GM23338 (cell line): ENCODE results near the gene CDKAL1. TPM values are rescaled to one million over a fixed set of nuclear protein-coding genes. Genes with fewer than 3 reads are reported as not detected.

Experiments
- ATAC-seq: fragments of 200-7000 bp; cut with Tn5 transposase; 3 replicates; pipeline ENCODE4 v1.9.1; 2020
- DNase-seq: peaks from one replicate; pipeline ENCODE4 v3.0.0-alpha.2; 2015; ENCODE audit warnings: low spot score
- H2AFZ ChIP-seq: fragments of 200-600 bp; sonication (generic); 2 replicates; pipeline ENCODE4 v1.8.0; 2016; ENCODE audit warnings: antibody characterized with exemption, mild to moderate bottlenecking, moderate library complexity
- H3F3A ChIP-seq: fragments of 200-600 bp; sonication (generic); replicated peaks from 2 replicates; pipeline ENCODE4 v1.8.0; 2017; ENCODE audit warnings: antibody characterized with exemption, mixed run types, low read depth
- H3K27ac ChIP-seq: fragments of 200-600 bp; sonication (generic); 2 replicates; pipeline ENCODE4 v1.6.1; 2016; ENCODE audit warnings: low read depth
- H3K27me3 ChIP-seq: fragments of 200-600 bp; sonication (generic); 2 replicates; pipeline ENCODE4 v1.8.0; 2016; ENCODE audit warnings: mild to moderate bottlenecking, mixed run types, moderate library complexity; ENCODE audit not compliant: insufficient read depth
- H3K36me3 ChIP-seq: fragments of 200-600 bp; sonication (generic); 2 replicates; pipeline ENCODE4 v1.8.0; 2016; ENCODE audit warnings: mild to moderate bottlenecking; ENCODE audit not compliant: insufficient read depth
- H3K4me1 ChIP-seq: fragments of 200-600 bp; sonication (generic); 2 replicates; pipeline ENCODE4 v1.8.0; 2016; ENCODE audit warnings: mild to moderate bottlenecking, moderate library complexity; ENCODE audit not compliant: insufficient read depth
- H3K4me2 ChIP-seq: fragments of 200-600 bp; sonication (generic); 2 replicates; pipeline ENCODE4 v1.7.1; 2017; ENCODE audit warnings: mixed run types
- H3K4me3 ChIP-seq: fragments of 200-600 bp; sonication (generic); 2 replicates; pipeline ENCODE4 v1.6.1; 2016; ENCODE audit warnings: mixed run types
- H3K79me2 ChIP-seq: fragments of 200-600 bp; sonication (generic); replicated peaks from 2 replicates; pipeline ENCODE4 v1.8.0; 2017; ENCODE audit warnings: mild to moderate bottlenecking; ENCODE audit not compliant: insufficient read depth
- H3K9me2 ChIP-seq: fragments of 200-600 bp; sonication (generic); 2 replicates; pipeline ENCODE4 v1.8.0; 2017; ENCODE audit not compliant: insufficient read depth
- H4K20me1 ChIP-seq: fragments of 200-600 bp; sonication (generic); replicated peaks from 2 replicates; pipeline ENCODE4 v1.8.0; 2017; ENCODE audit warnings: mild to moderate bottlenecking; ENCODE audit not compliant: insufficient read depth
- H3K27ac Mint-ChIP-seq: 2 replicates; pipeline ENCODE4 v1.8.0; 2020; ENCODE audit warnings: inconsistent platforms, mild to moderate bottlenecking, moderate library complexity, mixed read lengths
- H3K27me3 Mint-ChIP-seq: 3 replicates; pipeline ENCODE4 v1.8.0; 2022; ENCODE audit warnings: low read depth, mild to moderate bottlenecking, moderate library complexity, mixed read lengths, inconsistent platforms; ENCODE audit not compliant: insufficient read depth, poor library complexity
- H3K36me3 Mint-ChIP-seq: 3 replicates; pipeline ENCODE4 v1.8.0; 2021; ENCODE audit warnings: low read depth, mild to moderate bottlenecking, inconsistent platforms, moderate library complexity, mixed read lengths
- H3K4me1 Mint-ChIP-seq: 3 replicates; pipeline ENCODE4 v1.8.0; 2020; ENCODE audit warnings: mild to moderate bottlenecking, inconsistent platforms, mixed read lengths
- H3K4me3 Mint-ChIP-seq: 3 replicates; pipeline ENCODE4 v1.8.0; 2021; ENCODE audit warnings: moderate library complexity, mild to moderate bottlenecking, inconsistent platforms, mixed read lengths
- H3K9me3 Mint-ChIP-seq: 3 replicates; pipeline ENCODE4 v1.8.0; 2020; ENCODE audit warnings: moderate library complexity, mild to moderate bottlenecking, inconsistent platforms, mixed read lengths
- CREB1 ChIP-seq: fragments of 250-450 bp; sonication (Bioruptor Pico); IDR thresholded peaks from 2 replicates; pipeline ENCODE4 v1.5.0; 2020; ENCODE audit warnings: low read depth, mild to moderate bottlenecking, moderate library complexity
- ETS1 ChIP-seq: IDR thresholded peaks from 2 replicates; pipeline ENCODE4 v1.6.1; 2016; ENCODE audit warnings: antibody characterized with exemption
- EZH2 ChIP-seq: fragments of 200-600 bp; sonication (generic); IDR thresholded peaks from one replicate; pipeline ENCODE4 v1.8.0; 2017; ENCODE audit warnings: antibody characterized with exemption, mild to moderate bottlenecking, low read depth; ENCODE audit not compliant: unreplicated experiment
- EZH2phosphoT487 ChIP-seq: fragments of 200-600 bp; sonication (generic); IDR thresholded peaks from one replicate; pipeline ENCODE4 v1.8.1; 2018; ENCODE audit warnings: antibody characterized with exemption; ENCODE audit not compliant: unreplicated experiment
- JUNB ChIP-seq: IDR thresholded peaks from one replicate; pipeline ENCODE4 v1.6.1; 2016; ENCODE audit warnings: antibody characterized with exemption; ENCODE audit not compliant: unreplicated experiment
- NANOG ChIP-seq: IDR thresholded peaks from 2 replicates; pipeline ENCODE4 v1.6.1; 2016; ENCODE audit warnings: antibody characterized with exemption, borderline replicate concordance
- POLR2AphosphoS5 ChIP-seq: IDR thresholded peaks from 2 replicates; pipeline ENCODE4 v1.6.1; 2016; ENCODE audit warnings: antibody characterized with exemption, low read depth
- REST ChIP-seq: IDR thresholded peaks from one replicate; pipeline ENCODE4 v1.6.1; 2018; ENCODE audit warnings: antibody characterized with exemption; ENCODE audit not compliant: unreplicated experiment
- STAT1 ChIP-seq: IDR thresholded peaks from one replicate; pipeline ENCODE4 v1.6.1; 2016; ENCODE audit warnings: antibody characterized with exemption; ENCODE audit not compliant: unreplicated experiment
- ZNF114 ChIP-seq: fragments of 250-450 bp; sonication (Bioruptor Pico); IDR thresholded peaks from 2 replicates; pipeline ENCODE4 v1.5.0; 2020; ENCODE audit warnings: mild to moderate bottlenecking, moderate library complexity
- ZNF331 ChIP-seq: fragments of 250-450 bp; sonication (Bioruptor Pico); IDR thresholded peaks from 2 replicates; pipeline ENCODE4 v1.5.0; 2020; ENCODE audit warnings: low read depth, mild to moderate bottlenecking, moderate library complexity
- polyA plus RNA-seq: library from polyadenylated mRNA; unstranded; fragments of >200 nt; fragmentation: Nextera tagmentation; extraction: Ambion mirVana; gene quantifications from 2 replicates; pipeline ENCODE4 v1.2.1, GENCODE V29; 2016
- total RNA-seq: library from RNA; depleted of rRNA; stranded (reverse); fragments of >200 nt; shearing (Covaris generic); gene quantifications from 2 replicates; pipeline ENCODE4 v1.2.3, GENCODE V29; 2014
- TF ChIP-seq, protein P1 (sequence below), 2 experiments: fragments of 200-600 bp in 1 of 2; sonication (generic) in 1 of 2; conservative IDR thresholded peaks; 2 replicates each; pipeline versions ENCODE4 v1.5.1 to v1.6.1; 2016 to 2017; ENCODE audit warnings: antibody characterized with exemption in 2 of 2, low read depth in 2 of 2, mild to moderate bottlenecking in 2 of 2, moderate library complexity in 1 of 2
- TF ChIP-seq, protein P2 (sequence below): fragments of 250-450 bp; sonication (Bioruptor Pico); IDR thresholded peaks from 2 replicates; pipeline ENCODE4 v1.5.0; 2020; ENCODE audit warnings: mild to moderate bottlenecking, moderate library complexity

CDKAL1 gene
- total and polyA plus RNA-seq, 2 experiments from 2014 or later, result 17.8 to 35.0 TPM

DNA sequence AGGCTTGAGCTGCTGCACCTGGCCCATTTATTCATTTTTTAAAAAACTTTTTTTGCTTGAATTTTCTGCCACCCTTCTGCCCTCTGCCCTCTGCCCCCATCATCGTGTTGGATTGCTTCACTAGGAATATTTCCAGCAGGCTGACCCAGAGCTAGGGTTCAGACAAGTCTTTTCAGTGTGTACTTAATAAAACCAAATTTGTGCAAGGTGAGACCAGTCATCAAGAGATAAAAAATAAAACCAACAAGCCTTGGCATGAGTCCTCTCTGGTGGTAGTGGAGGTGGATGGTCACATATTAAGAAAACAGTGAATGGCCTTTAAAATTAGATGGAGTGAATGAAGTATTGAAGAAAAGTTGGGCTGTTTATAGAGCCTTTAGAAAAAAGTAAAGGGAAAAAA is 239.6 kb downstream of the CDKAL1 start:
- ATAC-seq (no peak), DNase-seq (no peak)
- Histone ChIP-seq H3K4me2 (no peak overlapping the region), H3K27me3 (no peaks in the 10 kb centered on the region), H3K4me1 (peaks cover 12% of the 10 kb centered on the region; the same call in 1 of the 2 replicates), H3K36me3 (no peaks in the 10 kb centered on the region), H3K79me2 (no peaks in the 10 kb centered on the region), H2AFZ (no peak overlapping the region), H3K4me3 (no peak overlapping the region), H3K27ac (no peak overlapping the region), H3K9me2 (no peaks in the 10 kb centered on the region), H3F3A (no peaks in the 10 kb centered on the region), H4K20me1 (no peaks in the 10 kb centered on the region)
- TF ChIP-seq REST (no peak), CREB1 (CRISPR knock-in tag) (no peak), EZH2phosphoT487 (no peak), ZNF331 (no peak), EZH2 (no peak), ZNF114 (CRISPR knock-in tag) (no peak), NANOG (no peak), STAT1 (no peak), JUNB (no peak), POLR2AphosphoS5 (no peak), ETS1 (no peak)
- TF ChIP-seq, protein P1, sequence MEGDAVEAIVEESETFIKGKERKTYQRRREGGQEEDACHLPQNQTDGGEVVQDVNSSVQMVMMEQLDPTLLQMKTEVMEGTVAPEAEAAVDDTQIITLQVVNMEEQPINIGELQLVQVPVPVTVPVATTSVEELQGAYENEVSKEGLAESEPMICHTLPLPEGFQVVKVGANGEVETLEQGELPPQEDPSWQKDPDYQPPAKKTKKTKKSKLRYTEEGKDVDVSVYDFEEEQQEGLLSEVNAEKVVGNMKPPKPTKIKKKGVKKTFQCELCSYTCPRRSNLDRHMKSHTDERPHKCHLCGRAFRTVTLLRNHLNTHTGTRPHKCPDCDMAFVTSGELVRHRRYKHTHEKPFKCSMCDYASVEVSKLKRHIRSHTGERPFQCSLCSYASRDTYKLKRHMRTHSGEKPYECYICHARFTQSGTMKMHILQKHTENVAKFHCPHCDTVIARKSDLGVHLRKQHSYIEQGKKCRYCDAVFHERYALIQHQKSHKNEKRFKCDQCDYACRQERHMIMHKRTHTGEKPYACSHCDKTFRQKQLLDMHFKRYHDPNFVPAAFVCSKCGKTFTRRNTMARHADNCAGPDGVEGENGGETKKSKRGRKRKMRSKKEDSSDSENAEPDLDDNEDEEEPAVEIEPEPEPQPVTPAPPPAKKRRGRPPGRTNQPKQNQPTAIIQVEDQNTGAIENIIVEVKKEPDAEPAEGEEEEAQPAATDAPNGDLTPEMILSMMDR (conservative IDR thresholded peaks at IDR 0.05; ENCODE audit: low read depth in 2 of 2), result no peak
- TF ChIP-seq, protein P2, sequence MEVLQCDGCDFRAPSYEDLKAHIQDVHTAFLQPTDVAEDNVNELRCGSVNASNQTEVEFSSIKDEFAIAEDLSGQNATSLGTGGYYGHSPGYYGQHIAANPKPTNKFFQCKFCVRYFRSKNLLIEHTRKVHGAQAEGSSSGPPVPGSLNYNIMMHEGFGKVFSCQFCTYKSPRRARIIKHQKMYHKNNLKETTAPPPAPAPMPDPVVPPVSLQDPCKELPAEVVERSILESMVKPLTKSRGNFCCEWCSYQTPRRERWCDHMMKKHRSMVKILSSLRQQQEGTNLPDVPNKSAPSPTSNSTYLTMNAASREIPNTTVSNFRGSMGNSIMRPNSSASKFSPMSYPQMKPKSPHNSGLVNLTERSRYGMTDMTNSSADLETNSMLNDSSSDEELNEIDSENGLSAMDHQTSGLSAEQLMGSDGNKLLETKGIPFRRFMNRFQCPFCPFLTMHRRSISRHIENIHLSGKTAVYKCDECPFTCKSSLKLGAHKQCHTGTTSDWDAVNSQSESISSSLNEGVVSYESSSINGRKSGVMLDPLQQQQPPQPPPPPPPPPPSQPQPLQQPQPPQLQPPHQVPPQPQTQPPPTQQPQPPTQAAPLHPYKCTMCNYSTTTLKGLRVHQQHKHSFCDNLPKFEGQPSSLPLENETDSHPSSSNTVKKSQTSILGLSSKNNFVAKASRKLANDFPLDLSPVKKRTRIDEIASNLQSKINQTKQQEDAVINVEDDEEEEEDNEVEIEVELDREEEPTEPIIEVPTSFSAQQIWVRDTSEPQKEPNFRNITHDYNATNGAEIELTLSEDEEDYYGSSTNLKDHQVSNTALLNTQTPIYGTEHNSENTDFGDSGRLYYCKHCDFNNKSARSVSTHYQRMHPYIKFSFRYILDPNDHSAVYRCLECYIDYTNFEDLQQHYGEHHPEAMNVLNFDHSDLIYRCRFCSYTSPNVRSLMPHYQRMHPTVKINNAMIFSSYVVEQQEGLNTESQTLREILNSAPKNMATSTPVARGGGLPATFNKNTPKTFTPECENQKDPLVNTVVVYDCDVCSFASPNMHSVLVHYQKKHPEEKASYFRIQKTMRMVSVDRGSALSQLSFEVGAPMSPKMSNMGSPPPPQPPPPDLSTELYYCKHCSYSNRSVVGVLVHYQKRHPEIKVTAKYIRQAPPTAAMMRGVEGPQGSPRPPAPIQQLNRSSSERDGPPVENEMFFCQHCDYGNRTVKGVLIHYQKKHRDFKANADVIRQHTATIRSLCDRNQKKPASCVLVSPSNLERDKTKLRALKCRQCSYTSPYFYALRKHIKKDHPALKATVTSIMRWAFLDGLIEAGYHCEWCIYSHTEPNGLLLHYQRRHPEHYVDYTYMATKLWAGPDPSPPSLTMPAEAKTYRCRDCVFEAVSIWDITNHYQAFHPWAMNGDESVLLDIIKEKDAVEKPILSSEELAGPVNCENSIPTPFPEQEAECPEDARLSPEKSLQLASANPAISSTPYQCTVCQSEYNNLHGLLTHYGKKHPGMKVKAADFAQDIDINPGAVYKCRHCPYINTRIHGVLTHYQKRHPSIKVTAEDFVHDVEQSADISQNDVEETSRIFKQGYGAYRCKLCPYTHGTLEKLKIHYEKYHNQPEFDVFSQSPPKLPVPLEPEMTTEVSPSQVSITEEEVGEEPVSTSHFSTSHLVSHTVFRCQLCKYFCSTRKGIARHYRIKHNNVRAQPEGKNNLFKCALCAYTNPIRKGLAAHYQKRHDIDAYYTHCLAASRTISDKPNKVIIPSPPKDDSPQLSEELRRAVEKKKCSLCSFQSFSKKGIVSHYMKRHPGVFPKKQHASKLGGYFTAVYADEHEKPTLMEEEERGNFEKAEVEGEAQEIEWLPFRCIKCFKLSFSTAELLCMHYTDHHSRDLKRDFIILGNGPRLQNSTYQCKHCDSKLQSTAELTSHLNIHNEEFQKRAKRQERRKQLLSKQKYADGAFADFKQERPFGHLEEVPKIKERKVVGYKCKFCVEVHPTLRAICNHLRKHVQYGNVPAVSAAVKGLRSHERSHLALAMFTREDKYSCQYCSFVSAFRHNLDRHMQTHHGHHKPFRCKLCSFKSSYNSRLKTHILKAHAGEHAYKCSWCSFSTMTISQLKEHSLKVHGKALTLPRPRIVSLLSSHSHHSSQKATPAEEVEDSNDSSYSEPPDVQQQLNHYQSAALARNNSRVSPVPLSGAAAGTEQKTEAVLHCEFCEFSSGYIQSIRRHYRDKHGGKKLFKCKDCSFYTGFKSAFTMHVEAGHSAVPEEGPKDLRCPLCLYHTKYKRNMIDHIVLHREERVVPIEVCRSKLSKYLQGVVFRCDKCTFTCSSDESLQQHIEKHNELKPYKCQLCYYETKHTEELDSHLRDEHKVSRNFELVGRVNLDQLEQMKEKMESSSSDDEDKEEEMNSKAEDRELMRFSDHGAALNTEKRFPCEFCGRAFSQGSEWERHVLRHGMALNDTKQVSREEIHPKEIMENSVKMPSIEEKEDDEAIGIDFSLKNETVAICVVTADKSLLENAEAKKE (CRISPR knock-in tag), result no peak
- Mint-ChIP-seq H3K27ac (no peak overlapping the region), H3K36me3 (no peaks in the 10 kb centered on the region), H3K4me3 (no peak overlapping the region), H3K9me3 (no peaks in the 10 kb centered on the region), H3K27me3 (no peaks in the 10 kb centered on the region), H3K4me1 (peaks cover 25% of the 10 kb centered on the region)
